Measurements from ENCODE around the gene ZNF594.
"Not testable (repeated sequence)": the region's sequence is repeated elsewhere in the genome, so short reads cannot be mapped to it uniquely, and the experiment has no call there.

ZNF594 gene

DNA sequence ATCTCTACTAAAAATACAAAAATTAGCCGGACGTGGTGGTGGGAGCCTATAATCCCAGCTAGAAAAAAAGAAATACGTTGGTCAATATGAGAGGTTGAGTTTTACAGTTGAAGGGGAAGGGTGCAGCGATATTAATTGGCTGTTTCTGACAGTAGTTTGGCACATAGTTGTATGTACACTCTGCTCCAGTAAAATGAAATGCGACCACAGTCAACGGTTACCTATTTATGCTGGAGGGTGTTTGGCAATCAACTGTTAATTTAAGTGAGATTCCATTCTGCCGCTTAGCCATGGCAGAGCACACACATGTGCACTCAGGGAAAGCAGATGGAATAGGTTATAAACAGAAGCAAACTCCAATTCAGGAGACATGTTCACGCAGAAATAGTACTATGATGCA is 9.3 kb upstream of the ZNF594 start:
- DNase-seq (ENCODE audit: low read depth), result no peak

DNA sequence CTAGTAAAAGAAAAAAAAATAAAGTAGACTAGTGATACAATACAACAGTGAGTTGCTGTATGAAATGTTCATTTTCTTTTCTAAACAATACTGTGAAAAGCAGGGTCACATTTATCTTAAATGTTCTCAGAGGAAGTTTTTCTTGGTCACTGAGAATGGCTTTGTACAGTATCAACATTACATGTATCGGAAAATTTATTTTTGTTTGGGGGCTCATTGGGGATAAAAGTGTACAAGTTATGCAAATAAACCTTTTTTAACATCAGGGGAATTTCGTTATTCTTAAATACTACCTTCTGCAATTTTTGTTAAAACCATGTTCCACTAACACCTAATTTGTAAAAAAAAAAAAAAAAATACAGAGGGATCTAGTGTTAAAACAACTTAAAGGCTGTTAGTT is 8.7 kb upstream of the ZNF594 start:
- no peak for DNase-seq (ENCODE audit: low read depth)

- DNase-seq (ENCODE audit: low read depth), result no peak
These were observed 6.8 kb upstream of the ZNF594 start for GRCh38 chr17:5198472-5198871.

GRCh38 chr17:5194346-5194745 is 2.7 kb upstream of the ZNF594 start:
- DNase-seq (ENCODE audit: low read depth), result peak; percentile 30

DNA sequence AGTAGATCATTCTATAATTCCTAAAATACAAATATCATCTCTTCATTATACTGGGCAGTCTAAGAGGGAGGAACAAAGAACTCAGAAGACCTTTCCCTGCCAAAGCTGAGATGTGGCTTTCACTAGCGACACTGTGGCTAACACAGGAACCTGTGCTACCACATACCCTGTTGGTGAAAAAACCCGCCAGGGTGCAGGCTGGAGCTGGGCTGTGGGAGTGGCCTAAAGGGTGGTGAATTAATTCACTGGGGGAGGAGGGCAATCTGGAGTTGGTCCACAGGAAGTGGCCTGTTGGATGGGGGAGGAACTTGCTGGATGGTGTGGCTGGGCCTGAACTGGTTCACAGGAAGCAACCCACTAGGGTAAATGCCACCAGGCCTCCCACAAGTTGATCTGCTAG is 7.4 kb downstream of the ZNF594 start:
- no peak for DNase-seq (ENCODE audit: low read depth)

GRCh38 chr17:5183410-5183793 is 8.3 kb downstream of the ZNF594 start:
- DNase-seq (ENCODE audit: low read depth), result no peak

DNA sequence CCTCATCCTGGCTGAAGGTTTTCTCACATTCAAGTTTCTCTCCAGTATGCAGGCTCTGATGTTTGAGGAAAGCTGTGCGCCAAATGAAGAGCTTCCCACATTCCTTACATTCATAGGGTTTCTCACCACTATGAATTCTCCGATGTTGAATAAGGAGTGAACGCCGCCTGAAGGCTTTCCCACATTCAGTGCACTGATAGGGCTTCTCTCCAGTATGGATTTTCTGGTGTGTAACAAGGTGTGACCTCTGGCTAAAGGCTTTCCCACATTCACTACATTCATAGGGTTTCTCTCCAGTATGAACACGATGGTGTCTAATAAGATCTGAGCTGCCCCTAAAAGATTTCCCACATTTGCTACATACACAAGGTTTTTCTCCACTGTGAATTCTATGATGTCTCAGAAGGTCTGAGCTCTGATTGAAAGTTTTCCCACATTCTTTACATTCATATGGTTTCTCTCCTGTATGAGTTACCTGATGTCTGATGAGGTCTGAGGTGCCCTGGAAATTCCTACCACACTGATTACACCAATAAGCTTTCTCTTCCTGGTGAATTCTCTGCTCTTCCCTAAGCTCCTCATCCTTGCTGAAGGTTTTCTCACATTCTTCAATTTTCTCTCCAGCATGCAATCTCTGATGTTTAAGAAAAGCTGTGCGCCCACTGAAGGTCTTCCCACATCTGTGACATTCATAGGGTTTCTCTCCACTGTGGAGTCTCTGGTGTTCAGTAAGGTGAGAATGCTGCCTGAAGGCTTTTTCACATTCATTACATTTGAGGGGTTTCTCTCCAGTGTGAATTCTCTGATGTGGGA is 8.9 kb downstream of the ZNF594 start:
- no peak for DNase-seq (ENCODE audit: low read depth)

- DNase-seq (ENCODE audit: low read depth), result no peak
These were observed 10.0 kb downstream of the ZNF594 start for GRCh38 chr17:5181509-5182305.

DNA sequence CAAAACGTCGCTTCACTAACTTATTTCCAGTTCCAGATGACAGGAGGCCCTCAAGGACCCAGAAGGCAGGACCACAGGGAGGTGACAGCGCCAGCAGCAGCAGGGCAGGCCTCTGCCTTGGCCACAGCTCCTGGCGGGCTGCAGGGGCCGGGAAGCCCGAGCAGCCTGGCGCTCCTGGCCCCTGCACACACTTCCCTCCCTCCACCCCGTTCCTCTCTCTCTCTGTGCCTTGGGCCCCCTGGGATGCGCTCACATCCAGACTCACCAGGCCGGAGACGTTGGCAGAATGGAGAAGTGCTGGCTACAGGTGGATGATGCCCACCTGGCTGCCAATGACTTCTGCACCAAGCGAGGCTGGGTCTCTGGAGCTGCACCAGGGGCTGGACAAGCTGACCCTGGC is 12.7 kb downstream of the ZNF594 start:
- DNase-seq (ENCODE audit: low read depth), result no peak

GRCh38 chr17:5175027-5175426 is 16.6 kb downstream of the ZNF594 start:
- DNase-seq (ENCODE audit: low read depth), result not testable (repeated sequence)

- DNase-seq (ENCODE audit: low read depth), result peak; percentile 92
These were observed 25.7 kb downstream of the ZNF594 start for GRCh38 chr17:5165791-5166564.

- no peak for DNase-seq (ENCODE audit: low read depth)
These were observed 27.2 kb downstream of the ZNF594 start for GRCh38 chr17:5164436-5164835.

DNA sequence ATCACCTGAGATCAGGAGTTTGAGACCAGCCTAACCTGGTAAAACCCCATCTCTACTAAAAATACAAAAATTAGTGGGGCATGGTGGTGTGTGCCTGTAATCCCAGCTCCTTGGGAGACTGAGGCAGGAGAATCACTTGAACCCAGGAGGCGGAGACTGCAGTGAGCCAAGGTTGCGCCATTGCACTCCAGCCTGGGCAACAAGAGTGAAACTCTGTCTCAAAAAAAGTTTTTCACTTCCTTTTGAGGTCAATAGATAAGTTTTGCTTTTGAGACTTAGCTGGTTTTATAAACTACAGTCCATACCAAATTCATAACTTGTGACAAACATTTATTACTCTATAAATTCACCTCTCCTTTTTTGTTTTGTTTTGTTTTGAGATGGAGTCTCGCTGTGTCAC is 29.9 kb downstream of the ZNF594 start:
- not testable (repeated sequence) for DNase-seq (ENCODE audit: low read depth)

DNA sequence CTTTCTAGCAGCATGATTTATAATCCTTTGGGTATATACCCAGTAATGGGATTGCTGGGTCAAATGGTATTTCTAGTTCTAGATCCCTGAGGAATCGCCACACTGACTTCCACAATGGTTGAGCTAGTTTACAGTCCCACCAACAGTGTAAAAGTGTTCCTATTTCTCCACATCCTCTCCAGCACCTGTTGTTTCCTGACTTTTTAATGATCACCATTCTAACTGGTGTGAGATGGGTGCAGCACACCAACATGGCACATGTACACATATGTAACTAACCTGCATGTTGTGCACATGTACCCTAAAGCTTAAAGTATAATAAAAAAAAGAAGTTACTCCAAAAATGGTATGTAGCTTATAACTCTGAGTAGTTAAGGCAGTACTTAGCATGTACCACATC is 31.0 kb downstream of the ZNF594 start:
- DNase-seq (ENCODE audit: low read depth), result not testable (repeated sequence)

DNA sequence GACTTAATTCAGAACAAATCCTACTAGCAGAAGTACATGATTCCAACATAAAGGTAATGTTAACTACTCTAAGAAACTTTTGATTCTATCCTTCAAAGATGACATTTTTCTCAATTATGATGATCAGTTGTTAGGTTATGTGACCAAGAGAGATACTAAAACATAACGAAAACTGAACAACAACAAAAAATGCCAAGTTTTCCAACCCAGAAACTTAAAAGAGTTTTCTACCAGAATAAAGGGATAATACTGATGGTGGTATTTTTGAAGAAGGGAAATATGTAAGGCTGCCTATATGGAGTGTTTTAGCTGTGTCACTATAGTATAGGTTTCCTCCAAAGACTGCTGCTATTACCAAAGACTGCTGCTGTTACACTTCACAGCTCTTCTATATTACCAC is 45.5 kb downstream of the ZNF594 start:
- DNase-seq (ENCODE audit: low read depth), result not testable (repeated sequence)

GRCh38 chr17:5142877-5143276 is 48.8 kb downstream of the ZNF594 start:
- DNase-seq (ENCODE audit: low read depth), result not testable (repeated sequence)

DNA sequence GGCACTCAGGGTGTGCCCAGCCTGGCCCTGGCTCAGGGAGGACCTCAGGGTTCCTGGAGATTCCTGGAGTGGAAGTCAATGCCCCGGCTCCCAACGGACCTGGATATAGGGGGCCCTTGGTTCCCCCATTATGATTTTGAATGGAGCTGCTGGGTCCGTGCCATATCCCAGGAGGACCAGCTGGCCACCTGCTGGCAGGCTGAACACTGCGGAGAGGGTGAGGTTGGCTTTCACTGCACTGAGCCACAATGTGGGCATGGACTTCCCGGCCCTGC is 52.3 kb downstream of the ZNF594 start:
- no peak for DNase-seq (ENCODE audit: low read depth)

- no peak for DNase-seq (ENCODE audit: low read depth)
These were observed 52.8 kb downstream of the ZNF594 start for GRCh38 chr17:5138616-5139457.

GRCh38 chr17:5138198-5138544 is 53.5 kb downstream of the ZNF594 start:
- DNase-seq (ENCODE audit: low read depth), result not testable (repeated sequence)

DNA sequence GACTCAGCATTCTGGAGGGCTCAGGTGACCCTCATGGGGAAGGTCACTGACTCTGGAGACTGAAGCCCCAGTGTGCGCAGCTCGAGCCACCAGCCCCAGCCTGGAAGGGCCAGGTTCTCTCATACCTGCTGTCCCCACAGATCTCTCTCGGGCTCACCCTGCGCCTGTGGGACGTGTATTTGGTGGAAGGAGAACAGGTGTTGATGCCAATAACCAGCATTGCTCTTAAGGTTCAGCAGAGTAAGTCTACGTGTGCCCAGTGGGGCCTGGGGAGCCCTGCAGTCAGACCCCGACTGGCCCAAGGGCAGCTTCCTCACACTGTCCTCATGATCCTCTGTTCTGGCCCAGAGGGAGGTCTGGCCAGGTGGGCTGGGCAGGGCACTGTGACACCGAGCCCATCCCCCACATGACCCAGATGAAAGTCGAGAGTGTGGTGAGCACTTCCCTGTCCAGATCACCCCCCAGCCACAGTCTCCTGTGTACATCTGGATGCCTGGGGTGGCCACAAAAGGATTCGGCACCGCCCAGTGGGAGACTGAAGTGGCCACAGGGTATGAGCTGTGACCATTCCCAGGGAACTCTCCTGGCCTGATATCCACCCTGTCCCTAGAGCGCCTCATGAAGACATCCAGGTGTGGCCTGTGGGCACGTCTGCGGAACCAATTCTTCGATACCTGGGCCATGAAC is 54.0 kb downstream of the ZNF594 start:
- not testable (repeated sequence) for DNase-seq (ENCODE audit: low read depth)
